HG02588 (cell line): ENCODE measurements around the gene NFKB1.
"Not testable (repeated sequence)": the region's sequence is repeated elsewhere in the genome, so short reads cannot be mapped to it uniquely, and the experiment has no call there.

Source experiments
- ATAC-seq: cut with Tn5 transposase; IDR thresholded peaks from one replicate; pipeline ENCODE4 v1.9.1; 2021; ENCODE audit warnings: mild to moderate bottlenecking, moderate library complexity; ENCODE audit not compliant: unreplicated experiment

Gene NFKB1

GRCh38 chr4:102500696-102501446, at the start of gene NFKB1:
NFKB1 (plus strand) TSS chr4:102501359; CDS start chr4:102525519, 24,160 bp downstream.
- peak; percentile 59 for ATAC-seq

GRCh38 chr4:102452854-102453253, 48.3 kb upstream of the NFKB1 start:
- no peak for ATAC-seq

GRCh38 chr4:102453827-102454226, 47.3 kb upstream of the NFKB1 start:
- ATAC-seq, result no peak

GRCh38 chr4:102454268-102454667, 46.9 kb upstream of the NFKB1 start:
- no peak for ATAC-seq

GRCh38 chr4:102454981-102455685, 46.0 kb upstream of the NFKB1 start:
- ATAC-seq, result no peak

GRCh38 chr4:102455750-102456149, 45.4 kb upstream of the NFKB1 start:
- no peak for ATAC-seq

GRCh38 chr4:102466298-102466697, 34.9 kb upstream of the NFKB1 start:
- ATAC-seq, result no peak

GRCh38 chr4:102469806-102470205, 31.4 kb upstream of the NFKB1 start:
- ATAC-seq, result no peak

GRCh38 chr4:102472441-102473013, 28.6 kb upstream of the NFKB1 start:
- ATAC-seq, result no peak

- ATAC-seq, result no peak
These were observed 27.7 kb upstream of the NFKB1 start for GRCh38 chr4:102473476-102473875.

- ATAC-seq, result no peak
These were observed 26.2 kb upstream of the NFKB1 start for GRCh38 chr4:102474736-102475504.

- no peak for ATAC-seq
These were observed 23.5 kb upstream of the NFKB1 start for GRCh38 chr4:102477657-102478056.

GRCh38 chr4:102478186-102478585, 23.0 kb upstream of the NFKB1 start:
- ATAC-seq, result no peak

- not testable (repeated sequence) for ATAC-seq
These were observed 21.3 kb upstream of the NFKB1 start for GRCh38 chr4:102479832-102480231.

GRCh38 chr4:102483120-102483519, 18.0 kb upstream of the NFKB1 start:
- ATAC-seq, result no peak

- ATAC-seq, result not testable (repeated sequence)
These were observed 17.0 kb upstream of the NFKB1 start for GRCh38 chr4:102483990-102484692.

GRCh38 chr4:102492531-102493241, 8.5 kb upstream of the NFKB1 start:
- no peak for ATAC-seq

GRCh38 chr4:102493257-102493656, 7.9 kb upstream of the NFKB1 start:
- ATAC-seq, result no peak

GRCh38 chr4:102493794-102494193, 7.4 kb upstream of the NFKB1 start:
- no peak for ATAC-seq

- no peak for ATAC-seq
These were observed 6.6 kb upstream of the NFKB1 start for GRCh38 chr4:102494603-102495002.
